Measurements from ENCODE around the gene AGO4.

The AGO4 gene

DNA sequence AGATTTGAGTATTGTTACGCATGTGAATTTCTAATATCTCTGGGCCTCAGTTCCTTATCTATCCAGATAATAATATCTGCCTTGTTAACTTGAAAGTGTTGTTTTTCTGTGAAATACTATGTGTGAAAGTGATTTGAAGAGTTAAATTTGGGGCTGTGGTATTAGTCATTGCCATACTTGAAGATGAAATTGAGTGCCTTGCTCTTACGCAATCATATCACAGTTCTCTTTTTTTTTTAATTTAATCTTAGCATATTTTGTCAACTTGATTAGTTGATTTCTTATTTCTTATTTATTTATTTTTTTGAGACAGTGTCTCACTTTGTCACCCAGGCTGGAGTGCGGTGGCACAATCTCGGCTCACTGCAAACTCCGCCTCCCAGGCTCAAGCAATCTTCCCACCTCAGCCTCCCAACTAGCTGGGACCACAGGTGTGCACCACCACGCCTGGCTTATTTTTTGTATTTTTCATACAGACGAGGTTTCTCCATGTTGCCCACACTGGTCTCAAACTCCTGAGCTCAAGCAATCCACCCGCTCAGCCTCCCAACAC is 31.0 kb downstream of the AGO4 start:
- Mint-ChIP-seq H3K27me3 (ENCODE audit: low read depth) (no peaks in the 10 kb centered on the region), H3K4me3 (no peak overlapping the region), H3K4me1 (ENCODE audit: low read depth) (no peaks in the 10 kb centered on the region), H3K27ac (no peak overlapping the region), H3K9me3 (no peaks in the 10 kb centered on the region), H3K36me3 (ENCODE audit: low read depth) (peaks cover 39% of the 10 kb centered on the region)
- no peak for DNase-seq (ENCODE audit: low spot score)

DNA sequence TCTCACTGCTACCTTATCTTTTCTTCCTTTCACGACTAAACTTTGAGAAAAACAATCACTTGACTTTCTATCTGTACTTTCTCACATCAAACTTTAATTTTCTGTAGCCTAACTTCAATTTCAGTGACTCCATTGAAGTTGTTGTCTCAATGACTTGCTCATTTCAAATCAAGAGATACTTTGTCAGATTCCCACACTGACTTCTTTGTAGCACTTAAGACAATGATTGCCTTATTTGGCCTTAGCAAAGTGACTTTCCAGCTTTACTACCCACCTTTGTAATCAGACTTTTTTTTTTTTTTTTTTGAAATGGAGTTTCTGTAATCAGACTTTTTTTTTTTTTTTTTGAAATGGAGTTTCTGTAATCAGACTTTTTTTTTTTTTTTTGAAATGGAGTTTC is 37.0 kb downstream of the AGO4 start:
- no peaks in the 10 kb centered on the region for H3K4me1 Mint-ChIP-seq (ENCODE audit: low read depth)
- H3K36me3 Mint-ChIP-seq (ENCODE audit: low read depth) = peaks cover 15% of the 10 kb centered on the region
- no peaks in the 10 kb centered on the region for H3K27me3 Mint-ChIP-seq (ENCODE audit: low read depth)
- no peak overlapping the region for H3K27ac Mint-ChIP-seq
- H3K4me3 Mint-ChIP-seq = no peak overlapping the region
- H3K9me3 Mint-ChIP-seq = no peaks in the 10 kb centered on the region
- DNase-seq (ENCODE audit: low spot score) = no peak

GRCh38 chr1:35845766-35846165 is 38.0 kb downstream of the AGO4 start:
- peaks cover 18% of the 10 kb centered on the region for H3K36me3 Mint-ChIP-seq (ENCODE audit: low read depth)

DNA sequence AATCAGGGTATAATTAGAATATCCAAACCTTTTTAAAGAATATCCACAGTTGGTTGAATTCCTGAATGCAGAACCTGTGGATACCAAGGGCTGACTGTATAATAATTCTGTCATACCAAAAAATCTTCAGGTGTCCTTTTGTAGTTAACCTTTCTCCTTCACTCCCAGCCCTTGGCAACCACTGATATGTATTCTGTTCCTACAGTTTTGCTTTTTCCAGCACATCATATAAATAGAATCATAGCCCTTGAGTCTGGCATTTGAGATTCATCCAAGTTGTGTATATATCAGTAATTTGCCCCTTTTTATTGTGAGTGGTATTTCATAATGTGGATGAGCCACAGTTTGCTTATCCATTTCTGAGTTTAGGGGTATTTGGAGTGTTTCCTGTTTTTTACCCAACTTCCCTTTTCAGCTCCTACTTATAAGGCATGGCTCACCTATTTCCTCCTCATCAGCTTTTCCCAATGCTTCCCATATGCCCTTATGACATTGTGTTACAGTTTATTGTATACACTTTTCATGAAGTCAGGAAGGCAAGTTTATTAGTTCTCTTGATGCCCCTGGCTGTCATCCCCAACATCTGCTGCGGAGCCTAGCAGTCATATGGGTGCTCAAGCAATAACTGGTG is 40.2 kb downstream of the AGO4 start:
- no peak for DNase-seq (ENCODE audit: low spot score)
- Mint-ChIP-seq H3K27me3 (ENCODE audit: low read depth) (no peaks in the 10 kb centered on the region), H3K4me3 (no peak overlapping the region), H3K36me3 (ENCODE audit: low read depth) (peaks cover 8% of the 10 kb centered on the region), H3K9me3 (no peaks in the 10 kb centered on the region), H3K27ac (no peak overlapping the region), H3K4me1 (ENCODE audit: low read depth) (no peaks in the 10 kb centered on the region)

More at GRCh38 chr1:35845766-35846165, 38.0 kb downstream of the AGO4 start:
- H3K4me3 Mint-ChIP-seq = no peak overlapping the region
- no peaks in the 10 kb centered on the region for H3K27me3 Mint-ChIP-seq (ENCODE audit: low read depth)
- no peak overlapping the region for H3K27ac Mint-ChIP-seq
- no peaks in the 10 kb centered on the region for H3K4me1 Mint-ChIP-seq (ENCODE audit: low read depth)
- no peak for DNase-seq (ENCODE audit: low spot score)
- H3K9me3 Mint-ChIP-seq = no peaks in the 10 kb centered on the region

DNA sequence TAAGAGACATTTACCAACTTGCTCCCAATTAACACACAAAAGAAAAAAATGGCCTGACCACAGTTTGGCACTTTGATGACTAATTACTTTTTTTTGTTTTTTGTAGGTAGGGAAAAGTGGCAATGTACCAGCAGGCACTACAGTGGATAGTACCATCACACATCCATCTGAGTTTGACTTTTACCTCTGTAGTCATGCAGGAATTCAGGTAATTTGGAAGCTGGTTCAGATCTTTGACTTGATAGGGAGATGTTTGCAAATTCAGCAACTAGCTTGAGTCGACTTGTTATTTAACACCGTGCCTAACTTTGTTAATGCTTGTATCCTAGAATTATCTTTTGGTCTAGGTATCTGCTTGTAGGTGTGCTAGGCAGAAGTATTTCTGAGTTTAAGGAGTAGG is 42.2 kb downstream of the AGO4 start:
- H3K27ac Mint-ChIP-seq = no peak overlapping the region
- no peak overlapping the region for H3K4me3 Mint-ChIP-seq
- H3K36me3 Mint-ChIP-seq (ENCODE audit: low read depth) = peaks cover 15% of the 10 kb centered on the region
- H3K9me3 Mint-ChIP-seq = no peaks in the 10 kb centered on the region
- no peaks in the 10 kb centered on the region for H3K27me3 Mint-ChIP-seq (ENCODE audit: low read depth)
- H3K4me1 Mint-ChIP-seq (ENCODE audit: low read depth) = no peaks in the 10 kb centered on the region
- DNase-seq (ENCODE audit: low spot score) = no peak

DNA sequence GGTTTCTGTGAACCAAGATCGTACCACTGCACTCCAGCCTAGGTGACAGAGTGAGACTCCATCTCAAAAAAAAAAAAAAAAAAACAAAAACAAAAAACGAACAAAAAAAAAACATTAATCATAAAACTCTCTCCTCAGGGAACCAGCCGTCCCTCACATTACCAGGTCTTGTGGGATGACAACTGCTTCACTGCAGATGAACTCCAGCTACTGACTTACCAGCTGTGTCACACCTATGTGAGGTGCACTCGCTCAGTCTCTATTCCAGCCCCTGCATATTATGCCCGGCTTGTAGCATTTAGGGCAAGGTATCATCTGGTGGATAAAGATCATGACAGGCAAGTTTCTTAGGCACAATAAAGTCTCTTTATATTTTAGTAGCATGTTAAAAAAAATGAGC is 42.9 kb downstream of the AGO4 start:
- no peaks in the 10 kb centered on the region for H3K9me3 Mint-ChIP-seq
- H3K4me3 Mint-ChIP-seq = no peak overlapping the region
- H3K27ac Mint-ChIP-seq = no peak overlapping the region
- H3K4me1 Mint-ChIP-seq (ENCODE audit: low read depth) = no peaks in the 10 kb centered on the region
- DNase-seq (ENCODE audit: low spot score) = no peak
- peaks cover 15% of the 10 kb centered on the region for H3K36me3 Mint-ChIP-seq (ENCODE audit: low read depth)
- no peaks in the 10 kb centered on the region for H3K27me3 Mint-ChIP-seq (ENCODE audit: low read depth)

GRCh38 chr1:35851132-35851869 is 43.5 kb downstream of the AGO4 start:
- DNase-seq (ENCODE audit: low spot score) = no peak
- H3K9me3 Mint-ChIP-seq = no peaks in the 10 kb centered on the region
- no peaks in the 10 kb centered on the region for H3K27me3 Mint-ChIP-seq (ENCODE audit: low read depth)
- no peaks in the 10 kb centered on the region for H3K4me1 Mint-ChIP-seq (ENCODE audit: low read depth)
- H3K36me3 Mint-ChIP-seq (ENCODE audit: low read depth) = peaks cover 15% of the 10 kb centered on the region
- no peak overlapping the region for H3K27ac Mint-ChIP-seq
- no peak overlapping the region for H3K4me3 Mint-ChIP-seq

- Mint-ChIP-seq H3K4me1 (ENCODE audit: low read depth) (no peaks in the 10 kb centered on the region), H3K9me3 (no peaks in the 10 kb centered on the region), H3K27me3 (ENCODE audit: low read depth) (no peaks in the 10 kb centered on the region), H3K36me3 (ENCODE audit: low read depth) (peaks cover 15% of the 10 kb centered on the region), H3K4me3 (no peak overlapping the region), H3K27ac (no peak overlapping the region)
- DNase-seq (ENCODE audit: low spot score) = no peak
These were observed 44.4 kb downstream of the AGO4 start for GRCh38 chr1:35852241-35852640.

DNA sequence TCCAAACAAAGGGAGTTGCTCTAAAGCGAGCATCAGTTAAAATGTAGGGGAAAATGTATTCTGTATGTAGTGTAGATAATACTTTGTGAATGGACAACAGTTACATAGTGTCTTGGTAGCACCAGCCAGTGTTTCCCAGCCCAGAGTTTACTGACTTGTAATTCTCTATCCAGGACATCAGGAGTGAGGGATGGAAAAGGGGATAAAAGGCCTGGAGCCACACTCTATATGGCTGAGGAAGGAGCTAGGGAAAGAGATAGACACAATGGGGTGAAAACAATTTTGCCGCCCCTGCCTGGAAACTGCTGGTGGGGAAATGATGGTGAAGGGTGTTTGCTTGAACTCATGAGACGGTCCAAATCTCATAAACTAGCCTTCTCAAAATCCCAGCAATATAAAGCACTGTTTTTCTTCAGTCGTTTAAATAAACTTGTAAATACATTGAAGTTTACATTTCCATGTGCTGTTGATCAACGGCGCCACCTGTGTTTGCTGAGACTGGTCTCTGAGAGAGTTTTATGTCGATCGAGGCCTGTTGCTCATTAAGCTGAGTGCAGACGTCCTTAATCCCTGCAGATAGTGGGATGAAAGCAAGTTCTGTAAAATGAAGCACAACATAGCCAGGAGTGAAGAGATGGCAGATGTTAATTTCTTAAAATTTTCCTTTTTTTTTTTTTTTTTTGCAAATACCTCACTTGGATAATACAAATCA is 47.3 kb downstream of the AGO4 start:
- Mint-ChIP-seq H3K27me3 (ENCODE audit: low read depth) (no peaks in the 10 kb centered on the region), H3K9me3 (no peaks in the 10 kb centered on the region), H3K4me3 (no peak overlapping the region), H3K4me1 (ENCODE audit: low read depth) (no peaks in the 10 kb centered on the region), H3K27ac (no peak overlapping the region), H3K36me3 (ENCODE audit: low read depth) (peaks cover 11% of the 10 kb centered on the region)
- DNase-seq (ENCODE audit: low spot score) = no peak

DNA sequence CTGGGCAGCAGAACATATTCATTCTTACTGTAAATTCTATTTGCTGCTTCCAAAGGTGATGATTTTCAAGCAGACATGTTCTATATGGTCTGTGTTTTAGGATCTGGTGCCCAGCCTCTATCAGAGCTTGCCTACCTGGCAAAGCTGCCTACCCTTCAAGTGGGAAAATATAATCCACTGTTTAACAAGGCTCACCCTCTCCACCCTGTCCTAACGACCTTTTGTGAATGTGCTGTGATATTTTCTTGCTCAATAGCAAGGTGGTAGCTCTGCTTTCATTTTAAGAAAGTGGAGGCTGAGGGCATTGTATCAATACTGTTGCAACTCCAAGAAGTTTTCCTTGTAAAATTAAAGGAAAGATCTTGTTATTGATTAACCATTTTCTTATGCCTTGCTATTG is 49.1 kb downstream of the AGO4 start:
- H3K4me1 Mint-ChIP-seq (ENCODE audit: low read depth) = no peaks in the 10 kb centered on the region
- H3K27ac Mint-ChIP-seq = no peak overlapping the region
- no peak overlapping the region for H3K4me3 Mint-ChIP-seq

DNA sequence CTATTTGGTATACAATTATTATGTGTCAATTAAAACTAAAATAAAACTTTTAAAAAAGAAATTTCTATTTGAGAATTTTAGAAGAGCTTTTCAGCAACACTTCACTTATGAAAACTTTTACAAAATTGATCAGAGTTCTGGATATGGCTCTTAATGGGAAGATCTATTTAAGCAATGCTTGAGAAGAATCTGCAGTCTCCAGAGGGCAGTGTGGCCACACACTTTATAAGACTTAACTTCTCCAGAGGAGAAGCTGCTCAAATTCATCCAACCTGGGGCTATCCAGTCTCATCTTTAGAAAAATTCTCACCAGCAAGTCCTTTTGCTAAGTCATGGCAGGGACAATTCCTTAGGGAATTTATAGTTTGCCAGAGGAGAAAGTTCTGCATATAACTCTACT is 50.0 kb downstream of the AGO4 start:
- H3K36me3 Mint-ChIP-seq (ENCODE audit: low read depth) = peaks cover 9% of the 10 kb centered on the region
- peaks cover 5% of the 10 kb centered on the region for H3K27me3 Mint-ChIP-seq (ENCODE audit: low read depth)
- no peaks in the 10 kb centered on the region for H3K4me1 Mint-ChIP-seq (ENCODE audit: low read depth)
- H3K27ac Mint-ChIP-seq = no peak overlapping the region
- no peak overlapping the region for H3K4me3 Mint-ChIP-seq
- H3K9me3 Mint-ChIP-seq = no peaks in the 10 kb centered on the region
- no peak for DNase-seq (ENCODE audit: low spot score)

More for the DNA sequence above, 49.1 kb downstream of the AGO4 start:
- peaks cover 9% of the 10 kb centered on the region for H3K36me3 Mint-ChIP-seq (ENCODE audit: low read depth)
- H3K9me3 Mint-ChIP-seq = no peaks in the 10 kb centered on the region
- peaks cover 5% of the 10 kb centered on the region for H3K27me3 Mint-ChIP-seq (ENCODE audit: low read depth)
- no peak for DNase-seq (ENCODE audit: low spot score)

- Mint-ChIP-seq H3K36me3 (ENCODE audit: low read depth) (no peaks in the 10 kb centered on the region), H3K4me1 (ENCODE audit: low read depth) (no peaks in the 10 kb centered on the region), H3K27ac (no peak overlapping the region), H3K9me3 (no peaks in the 10 kb centered on the region), H3K27me3 (ENCODE audit: low read depth) (peaks cover 7% of the 10 kb centered on the region), H3K4me3 (no peak overlapping the region)
- no peak for DNase-seq (ENCODE audit: low spot score)
These were observed 52.9 kb downstream of the AGO4 start for GRCh38 chr1:35860696-35861095.

DNA sequence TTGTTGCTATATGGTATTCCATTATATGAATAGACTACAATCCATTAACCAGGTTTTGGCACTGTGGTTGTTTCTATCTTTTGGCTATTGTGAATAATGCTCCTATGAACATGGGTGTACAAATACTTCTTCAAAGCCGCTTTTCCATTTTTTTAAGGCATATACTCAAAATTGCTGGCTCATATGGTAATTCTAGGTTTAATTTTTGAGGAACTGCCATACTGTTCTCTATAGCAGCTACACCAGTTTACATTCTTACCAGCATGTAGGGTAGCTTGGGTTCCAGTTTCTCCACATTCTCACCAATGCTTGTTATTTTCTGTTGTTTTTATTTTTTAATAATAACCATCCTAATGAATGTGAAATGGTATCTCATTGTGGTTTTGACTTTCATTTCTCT is 55.3 kb downstream of the AGO4 start:
- Mint-ChIP-seq H3K4me3 (no peak overlapping the region), H3K27ac (no peak overlapping the region), H3K4me1 (ENCODE audit: low read depth) (no peaks in the 10 kb centered on the region), H3K9me3 (no peaks in the 10 kb centered on the region), H3K36me3 (ENCODE audit: low read depth) (no peaks in the 10 kb centered on the region), H3K27me3 (ENCODE audit: low read depth) (peaks cover 7% of the 10 kb centered on the region)
- DNase-seq (ENCODE audit: low spot score) = no peak
